Pancreas (tissue), 10 donors: ENCODE measurements around the gene MELTF. TPM values are rescaled to one million over a fixed set of nuclear protein-coding genes. Genes with fewer than 3 reads are reported as not detected.

Experiments used
- ATAC-seq, 4 donors: fragments of 200-7000 bp; cut with Tn5 transposase; one replicate each; pipeline versions ENCODE4 v1.8.0 to v1.9.1; 2020; ENCODE audit warnings: mild to moderate bottlenecking in 4 of 4, moderate library complexity in 4 of 4
- DNase-seq, 6 donors: peaks; one replicate each; pipeline ENCODE4 v3.0.0-alpha.2; 2020
- FAIRE-seq: peaks from 2 replicates; lab custom pipeline; 2012; peaks lifted over from hg19 to GRCh38; lab: Jason Lieb, UNC
- H3K27ac ChIP-seq, 4 donors: fragments of 200-600 bp; sonication (generic); 1 replicate in 3 of 4; 2 replicates in 1 of 4; pipeline versions ENCODE4 v1.5.0 to v1.8.0; 2020
- H3K27me3 ChIP-seq, 4 donors: fragments of 200-600 bp; one replicate each; pipeline ENCODE4 v1.8.0; 2021
- H3K36me3 ChIP-seq, 3 donors: fragments of 200-600 bp; sonication (generic) in 1 of 3; one replicate each; pipeline versions ENCODE4 v1.5.0 to v1.8.0; 2020 to 2021
- H3K4me1 ChIP-seq, 3 donors: fragments of 200-600 bp; one replicate each; pipeline ENCODE4 v1.8.0; 2021
- H3K4me3 ChIP-seq, 4 donors: fragments of 200-600 bp; sonication (generic) in 2 of 4; one replicate each; pipeline versions ENCODE4 v1.5.0 to v1.8.0; 2020 to 2021
- H3K9me3 ChIP-seq, 4 donors: fragments of 200-600 bp; one replicate each; pipeline ENCODE4 v1.8.0; 2021
- CTCF ChIP-seq, 4 donors: fragments of 200-600 bp; sonication (generic) in 3 of 4; IDR thresholded peaks; one replicate each; pipeline versions ENCODE4 v1.5.0 to v1.8.0; 2021; ENCODE audit warnings: antibody characterized with exemption in 4 of 4
- whole genome bisulfite sequencing, 2 donors: extraction: QIAGEN DNeasy Blood & Tissue Kit; methylation state at CpG; one replicate each; pipeline ENCODE4 v1.1.7; 2013; 5-methylcytosine and 5-hydroxymethylcytosine counted together
- intact Hi-C, 3 donors: fragments of 100-400 bp; cut with DNase I; formaldehyde crosslinking; loops; one replicate each; pipeline versions ENCODE4 v1.11.1 to v1.14.2; 2022
- polyA plus RNA-seq, 2 donors: library from polyadenylated mRNA; stranded (reverse); fragments of 200-250 nt; gene quantifications; one replicate each; pipeline ENCODE4 v1.2.3, GENCODE V29; 2013
- total RNA-seq, 6 donors: library from RNA; stranded (reverse); fragmentation: NEBNext Ultra II Directional in 4 of 6; extraction: Animal tissue kit (Norgen Biotek cat#: 25700) in 4 of 6; gene quantifications; one replicate each; pipeline versions ENCODE4 v1.2.1 to v1.2.4, GENCODE V29; 2021 to 2023
- donor health status: healthy with polysubstance abuse.
- donor health status: DM: no; HTN: no; CAD: no; lungs with moderate emphysema.
- donor health status: DM: no; HTN: no; CAD: no.
- donor health status: control.
- donor health status: control.
- donor health status: Bipolar disorder and iron deficiency.
- donor health status: DM: yes; HTN: yes; CAD: no.
- donor health status: DM: no; HTN: no; CAD: no.
- donor health status: DM: no; HTN: no; CAD: no.
- donor health status: DM: yes; HTN: yes; CAD: no.

The MELTF gene
- total and polyA plus RNA-seq, 8 donors: 2.9 to 21.7 (median 6.8) TPM

GRCh38 chr3:197009532-197010019 lies 20.0 kb downstream of the MELTF start:
- Histone ChIP-seq H3K27ac (no peak overlapping the region), H3K27me3 (no peaks in the 10 kb centered on the region), H3K36me3 (no peaks in the 10 kb centered on the region), H3K4me1 (no peaks in the 10 kb centered on the region), H3K4me3 (no peak overlapping the region), H3K9me3 (no peaks in the 10 kb centered on the region)
- WGBS, 2 donors: 90 to 93% methylated on average over 20 of the region's 20 CpGs
- peak in 2 of 6 donors; percentile 43 to 50 for DNase-seq
- ATAC-seq: no peak
- intact Hi-C loops: no loop called here
- no peak for TF ChIP-seq CTCF (IDR thresholded peaks at IDR 0.05)
- FAIRE-seq: no peak

- DNase-seq (peak in 2 of 6 donors; percentile 37), FAIRE-seq (no peak), ATAC-seq (no peak)
- H3K4me3 ChIP-seq: no peak overlapping the region
- no peaks in the 10 kb centered on the region for H3K36me3 ChIP-seq
- H3K9me3 ChIP-seq: no peaks in the 10 kb centered on the region
- TF ChIP-seq CTCF (IDR thresholded peaks at IDR 0.05): no peak
- H3K4me1 ChIP-seq: peaks cover 0 to 2% (median 0%) of the 10 kb centered on the region in 3 donors
- no peaks in the 10 kb centered on the region for H3K27me3 ChIP-seq
- 88 to 90% methylated on average over 27 of the region's 27 CpGs for WGBS, 2 donors
- no peak overlapping the region for H3K27ac ChIP-seq
- intact Hi-C loops: no loop called here
These were observed 21.0 kb downstream of the MELTF start for GRCh38 chr3:197008436-197009209.

GRCh38 chr3:197007953-197008352 lies 21.7 kb downstream of the MELTF start:
- H3K4me3 ChIP-seq: no peak overlapping the region
- H3K27me3 ChIP-seq: no peaks in the 10 kb centered on the region
- ATAC-seq (no peak), DNase-seq (peak in 2 of 6 donors; percentile 21 to 25), FAIRE-seq (no peak)
- intact Hi-C loops: no loop called here
- no peak overlapping the region for H3K27ac ChIP-seq
- no peak for TF ChIP-seq CTCF (IDR thresholded peaks at IDR 0.05)
- H3K9me3 ChIP-seq: no peaks in the 10 kb centered on the region
- peaks cover 0 to 2% (median 0%) of the 10 kb centered on the region in 3 donors for H3K4me1 ChIP-seq
- no peaks in the 10 kb centered on the region for H3K36me3 ChIP-seq
- WGBS, 2 donors: 82 to 90% methylated on average over 8 of the region's 8 CpGs

GRCh38 chr3:197007296-197007940 lies 22.2 kb downstream of the MELTF start:
- DNase-seq: peak in 2 of 6 donors; percentile 35 to 58
- no peak overlapping the region for H3K27ac ChIP-seq
- H3K36me3 ChIP-seq: no peaks in the 10 kb centered on the region
- peaks cover 0 to 2% (median 0%) of the 10 kb centered on the region in 3 donors for H3K4me1 ChIP-seq
- intact Hi-C loops: no loop called here
- no peak for FAIRE-seq
- 80 to 83% methylated on average over 12 of the region's 12 CpGs for WGBS, 2 donors
- no peak for ATAC-seq
- H3K9me3 ChIP-seq: no peaks in the 10 kb centered on the region
- no peak overlapping the region for H3K4me3 ChIP-seq
- H3K27me3 ChIP-seq: no peaks in the 10 kb centered on the region
- no peak for TF ChIP-seq CTCF (IDR thresholded peaks at IDR 0.05)
